Heart left ventricle (tissue), 13 donors: ENCODE results near the gene WHAMM.

Experiments
- CTCF ChIP-seq, 12 donors: fragments of 200-600 bp; sonication (generic) in 4 of 12; IDR thresholded peaks; one replicate each; pipeline versions ENCODE4 v1.5.0 to v1.8.0; 2018 to 2022; ENCODE audit warnings: antibody characterized with exemption in 12 of 12, mild to moderate bottlenecking in 5 of 12
- POLR2A ChIP-seq, 2 donors: fragments of 450-650 bp; IDR thresholded peaks; one replicate each; pipeline ENCODE4 v1.6.1; 2017; ENCODE audit warnings: antibody characterized with exemption in 2 of 2, mild to moderate bottlenecking in 2 of 2, moderate library complexity in 2 of 2
- donor health status: ischemic (EF 13 %, LVEDD 7.1; RV severe dilation, severe dysfunction).
- donor health status: DM: no; HTN: yes; CAD: no.
- donor health status: DM: no; HTN: no; CAD: no.
- donor health status: ischemic (EF 25% LVEDD 6.9; RV normal size, moderate dysfunction).
- donor health status: ischemic (EF 25% LVEDD 5.7; RV mildly dilated, moderate dysfunction).
- donor health status: ischemic (EF 35%, LVEDD 5.7; RV mildly dilated, moderate dysfunction).
- donor health status: nonischemic (EF 11% LVEDD 7.7; RV severe dilation, severe dysfunction).
- donor health status: DM: yes; HTN: yes; CAD: no.
- donor health status: PGD.
- donor health status: ischemic (EF 29% LVEDD 5.4; RV normal size, mild dysfunction).
- donor health status: nonischemic (EF 23%, LVEDD 6.1; RV moderate dilation, normal function).

- TF ChIP-seq POLR2A (IDR thresholded peaks at IDR 0.05) (no peak), CTCF (IDR thresholded peaks at IDR 0.05) (no peak)
These were observed 63.7 kb downstream of the WHAMM start for GRCh38 chr15:82873000-82873680.
